H1 (cell line): ENCODE measurements around the gene OR7E24. TPM values are rescaled to one million over a fixed set of nuclear protein-coding genes. Genes with fewer than 3 reads are reported as not detected.

Experiments
- CTCF ChIA-PET: fragments of 300-600 bp; sonication (Branson Sonifier 250); formaldehyde crosslinking; loops from one replicate; lab custom pipeline; 2021; ENCODE audit not compliant: partially characterized antibody; lab: Charles Lee
- POLR2A ChIA-PET: fragments of 300-600 bp; sonication (Branson Sonifier 250); formaldehyde crosslinking; loops from one replicate; lab custom pipeline; 2021; ENCODE audit warnings: inconsistent platforms; ENCODE audit not compliant: partially characterized antibody; lab: Charles Lee
- DNase-seq, 2 experiments: peaks; one replicate each; pipeline versions ENCODE4 v3.0.0 to v3.0.0-alpha.2; 2010 to 2022; ENCODE audit warnings: low spot score in 2 of 2, low read depth in 1 of 2, mixed read lengths in 1 of 2
- FAIRE-seq: peaks from 2 replicates; lab custom pipeline; 2011; peaks lifted over from hg19 to GRCh38; lab: Jason Lieb, UNC
- H2AFZ ChIP-seq: 2 replicates; pipeline ENCODE4 v1.8.1; 2012; ENCODE audit warnings: low read length, inconsistent platforms
- H2AK5ac ChIP-seq: 2 replicates; pipeline ENCODE4 v1.6.1; 2013; ENCODE audit warnings: low read depth, low read length
- H2BK120ac ChIP-seq: replicated peaks from 2 replicates; pipeline ENCODE3; 2013; ENCODE audit warnings: low read depth, low read length, inconsistent platforms
- H2BK12ac ChIP-seq: 2 replicates; pipeline ENCODE4 v1.6.1; 2013; ENCODE audit warnings: low read depth, low read length
- H2BK15ac ChIP-seq: 2 replicates; pipeline ENCODE4 v1.6.1; 2013; ENCODE audit warnings: low read length
- H2BK20ac ChIP-seq: 2 replicates; pipeline ENCODE4 v1.6.1; 2013; ENCODE audit warnings: low read length
- H2BK5ac ChIP-seq: 2 replicates; pipeline ENCODE4 v1.6.1; 2013; ENCODE audit warnings: low read depth, low read length
- H3K14ac ChIP-seq: 2 replicates; pipeline ENCODE4 v1.6.1; 2013; ENCODE audit warnings: inconsistent platforms; ENCODE audit not compliant: insufficient read length
- H3K18ac ChIP-seq: 2 replicates; pipeline ENCODE4 v1.6.1; 2013; ENCODE audit warnings: low read length; ENCODE audit errors: extremely low read depth
- H3K23ac ChIP-seq: 2 replicates; pipeline ENCODE4 v1.6.1; 2013; ENCODE audit warnings: inconsistent platforms; ENCODE audit not compliant: insufficient read length
- H3K23me2 ChIP-seq: 2 replicates; pipeline ENCODE4 v1.6.1; 2013; ENCODE audit warnings: low read depth, low read length
- H3K27ac ChIP-seq: 2 replicates; pipeline ENCODE4 v1.6.1; 2011; ENCODE audit warnings: low read depth, low read length, inconsistent platforms
- H3K27me3 ChIP-seq, 4 experiments: replicated peaks in 1 of 4; 1 replicate in 1 of 4; 2 replicates in 3 of 4; pipeline versions ENCODE4 v1.6.1 to v1.8.1; 2011 to 2013; ENCODE audit warnings: low read length in 3 of 4, mild to moderate bottlenecking in 3 of 4, inconsistent platforms in 2 of 4, mixed read lengths in 2 of 4, moderate library complexity in 1 of 4; ENCODE audit not compliant: control insufficient read depth in 3 of 4, insufficient read depth in 3 of 4; ENCODE audit errors: extremely low read depth in 1 of 4
- H3K36me3 ChIP-seq, 4 experiments: 2 replicates each; pipeline versions ENCODE4 v1.6.1 to v1.8.1; 2011 to 2013; ENCODE audit warnings: mild to moderate bottlenecking in 4 of 4, low read length in 3 of 4, moderate library complexity in 2 of 4, control low read depth in 1 of 4, inconsistent platforms in 1 of 4; ENCODE audit not compliant: insufficient read depth in 4 of 4, control insufficient read depth in 2 of 4
- H3K4ac ChIP-seq: replicated peaks from 2 replicates; pipeline ENCODE3; 2013; ENCODE audit warnings: low read length, low read depth, mixed read lengths, inconsistent platforms; ENCODE audit not compliant: insufficient read length
- H3K4me1 ChIP-seq, 4 experiments: replicated peaks in 1 of 4; 1 replicate in 1 of 4; 2 replicates in 3 of 4; pipeline versions ENCODE4 v1.6.1 to v1.8.1; 2011 to 2013; ENCODE audit warnings: low read length in 3 of 4, inconsistent platforms in 2 of 4, mixed read lengths in 1 of 4; ENCODE audit not compliant: insufficient read depth in 4 of 4, control insufficient read depth in 3 of 4
- H3K4me2 ChIP-seq, 2 experiments: 2 replicates each; pipeline versions ENCODE4 v1.6.1 to v1.8.1; 2011 to 2013; ENCODE audit warnings: low read depth in 2 of 2, low read length in 2 of 2, control low read depth in 1 of 2, inconsistent platforms in 1 of 2, mild to moderate bottlenecking in 1 of 2; ENCODE audit not compliant: insufficient read depth in 1 of 2
- H3K4me3 ChIP-seq, 4 experiments: fragments of 200-600, 300-600 bp in 1 of 4; sonication (generic), shearing (Covaris generic), sonication (Bioruptor Twin) in 1 of 4; 2 replicates each; pipeline versions ENCODE4 v1.5.1 to v1.8.1; 2011 to 2016; ENCODE audit warnings: low read length in 4 of 4, low read depth in 3 of 4, control low read depth in 2 of 4, inconsistent platforms in 2 of 4, mild to moderate bottlenecking in 2 of 4, mixed read lengths in 1 of 4, moderate library complexity in 1 of 4; ENCODE audit not compliant: insufficient read depth in 2 of 4; ENCODE audit errors: extremely low read depth in 1 of 4
- H3K56ac ChIP-seq: replicated peaks from 2 replicates; pipeline ENCODE3; 2013; ENCODE audit warnings: low read depth, mild to moderate bottlenecking, mixed read lengths, low read length, inconsistent platforms; ENCODE audit not compliant: insufficient read length
- H3K79me1 ChIP-seq: 2 replicates; pipeline ENCODE4 v1.6.1; 2013; ENCODE audit warnings: low read depth, low read length, control low read depth
- H3K79me2 ChIP-seq, 2 experiments: 2 replicates each; pipeline versions ENCODE4 v1.6.1 to v1.8.1; 2012 to 2013; ENCODE audit warnings: low read length in 2 of 2, mild to moderate bottlenecking in 2 of 2, inconsistent platforms in 1 of 2; ENCODE audit not compliant: insufficient read depth in 2 of 2, control insufficient read depth in 1 of 2
- H3K9ac ChIP-seq, 4 experiments: replicated peaks in 1 of 4; 1 replicate in 1 of 4; 2 replicates in 3 of 4; pipeline versions ENCODE4 v1.6.1 to v1.8.1; 2011 to 2013; ENCODE audit warnings: low read depth in 3 of 4, low read length in 3 of 4, control low read depth in 2 of 4, mild to moderate bottlenecking in 2 of 4, moderate library complexity in 2 of 4, inconsistent platforms in 1 of 4; ENCODE audit errors: extremely low read depth in 1 of 4
- H3K9me3 ChIP-seq, 2 experiments: 2 replicates each; pipeline versions ENCODE4 v1.6.1 to v1.8.1; 2012 to 2013; ENCODE audit warnings: mild to moderate bottlenecking in 2 of 2, moderate library complexity in 2 of 2, control low read depth in 1 of 2, inconsistent platforms in 1 of 2, low read depth in 1 of 2, low read length in 1 of 2, mixed read lengths in 1 of 2; ENCODE audit not compliant: insufficient read depth in 2 of 2
- H4K20me1 ChIP-seq, 2 experiments: replicated peaks in 1 of 2; 2 replicates each; pipeline versions ENCODE3 to v1.8.1; 2011 to 2013; ENCODE audit warnings: inconsistent platforms in 2 of 2, low read length in 2 of 2, mild to moderate bottlenecking in 1 of 2; ENCODE audit not compliant: insufficient read depth in 2 of 2, control insufficient read depth in 1 of 2
- H4K5ac ChIP-seq: 2 replicates; pipeline ENCODE4 v1.6.1; 2013; ENCODE audit warnings: low read length, low read depth, mixed read lengths, inconsistent platforms; ENCODE audit not compliant: insufficient read length
- H4K8ac ChIP-seq: 2 replicates; pipeline ENCODE4 v1.8.0; 2013; ENCODE audit warnings: mild to moderate bottlenecking, moderate library complexity, low read length, inconsistent platforms; ENCODE audit not compliant: insufficient read depth; ENCODE audit errors: extremely low read depth
- H4K91ac ChIP-seq: replicated peaks from 2 replicates; pipeline ENCODE3; 2013; ENCODE audit warnings: low read length, mixed read lengths, inconsistent platforms; ENCODE audit not compliant: insufficient read length
- RFX5 ChIP-seq: IDR thresholded peaks from 2 replicates; pipeline ENCODE4 v1.6.1; 2011; ENCODE audit warnings: low read depth, low read length, improper control_type of control experiment, borderline replicate concordance
- TEAD4 ChIP-seq: IDR thresholded peaks from 2 replicates; pipeline ENCODE4 v1.6.1; 2012; ENCODE audit warnings: low read depth, low read length, inconsistent platforms, mixed read lengths
- ZNF274 ChIP-seq: IDR thresholded peaks from 2 replicates; pipeline ENCODE4 v1.7.0; 2012; ENCODE audit warnings: low read length, borderline replicate concordance; ENCODE audit errors: extremely low read depth
- WGBS, 2 experiments: shearing (Covaris generic) in 1 of 2; methylation state at CpG; one replicate each; pipeline versions ENCODE4 v1.1.6 to v1.1.7; 2013 to 2015; ENCODE audit warnings: low lambda C conversion rate in 2 of 2, mixed read lengths in 2 of 2, inconsistent platforms in 1 of 2, low coverage in 1 of 2, missing lambda C conversion rate in 1 of 2; ENCODE audit not compliant: insufficient replicate concordance in 2 of 2, insufficient coverage in 1 of 2, insufficient read length in 1 of 2; ENCODE audit errors: extremely low coverage in 1 of 2, missing lambda C conversion rate in 1 of 2; 5-methylcytosine and 5-hydroxymethylcytosine counted together
- polyA plus RNA-seq, 7 experiments: library from polyadenylated mRNA; depleted of rRNA in 3 of 7; stranded (reverse) in 5 of 7; unstranded in 2 of 7; fragments of >200 nt in 5 of 7; fragments of 200-250 nt in 2 of 7; gene quantifications; 1 replicate in 5 of 7; 2 replicates in 1 of 7; 4 replicates in 1 of 7; pipeline versions ENCODE4 v1.2.1 to v1.2.3, GENCODE V29; 2011 to 2013; ENCODE audit warnings: missing spikeins in 2 of 7, mixed read lengths in 2 of 7
- total RNA-seq: library from RNA; stranded (reverse); fragmentation: NEBNext Ultra II Directional; extraction: Animal tissue kit (Norgen Biotek cat#: 25700); gene quantifications from 2 replicates; pipeline ENCODE4 v1.2.1, GENCODE V29; 2021

OR7E24 gene
- total and polyA plus RNA-seq, 2 of the 8 experiments (the other 6 are each of a cell fraction or from before 2014, with no cell fraction given): not detected

GRCh38 chr19:9295411-9295849 lies 44.7 kb downstream of the OR7E24 start:
- Histone ChIP-seq H3K79me2 (no peaks in the 10 kb centered on the region), H2AK5ac (no peak overlapping the region), H3K4me3 (no peak overlapping the region), H2BK12ac (no peak overlapping the region), H4K20me1 (no peaks in the 10 kb centered on the region), H3K18ac (no peak overlapping the region), H3K56ac (no peak overlapping the region), H3K79me1 (no peaks in the 10 kb centered on the region), H3K9ac (no peak overlapping the region), H2BK120ac (no peak overlapping the region), H3K27me3 (no peaks in the 10 kb centered on the region), H3K36me3 (peaks cover 0 to 39% (median 13%) of the 10 kb centered on the region in 4 experiments; a peak in 5 of 8 replicates), H2BK5ac (no peak overlapping the region; the same call in 1 of the 2 replicates), H2BK20ac (no peak overlapping the region), H3K27ac (no peak overlapping the region), H3K4me2 (no peak overlapping the region), H3K14ac (no peak overlapping the region), H4K8ac (no peak overlapping the region), H2AFZ (no peak overlapping the region), H3K9me3 (peaks cover 64 to 79% of the 10 kb centered on the region in 2 experiments), H3K23ac (no peak overlapping the region), H3K4ac (no peak overlapping the region), H4K91ac (no peak overlapping the region), H2BK15ac (no peak overlapping the region), H4K5ac (no peak overlapping the region), H3K4me1 (no peaks in the 10 kb centered on the region), H3K23me2 (no peaks in the 10 kb centered on the region)
- TF ChIP-seq RFX5: no peak
- TF ChIP-seq ZNF274: peak; percentile 94
- peak; percentile 3; the same call in 1 of the 2 replicates for TF ChIP-seq TEAD4
- no peak for DNase-seq
- ChIA-PET CTCF (no interaction called here), POLR2A (no interaction called here)
- no peak for FAIRE-seq
- 93% methylated on average over 4 of the region's 4 CpGs; no CpG with 5 or more reads in 1 of the 2 experiments for WGBS, 2 experiments
